ENCODE results near the gene PLB1. TPM values are rescaled to one million over a fixed set of nuclear protein-coding genes. Genes with fewer than 3 reads are reported as not detected.

PLB1 gene
- total and polyA plus RNA-seq, 2 experiments from 2014 or later, result 0.06 to 0.21 TPM

DNA sequence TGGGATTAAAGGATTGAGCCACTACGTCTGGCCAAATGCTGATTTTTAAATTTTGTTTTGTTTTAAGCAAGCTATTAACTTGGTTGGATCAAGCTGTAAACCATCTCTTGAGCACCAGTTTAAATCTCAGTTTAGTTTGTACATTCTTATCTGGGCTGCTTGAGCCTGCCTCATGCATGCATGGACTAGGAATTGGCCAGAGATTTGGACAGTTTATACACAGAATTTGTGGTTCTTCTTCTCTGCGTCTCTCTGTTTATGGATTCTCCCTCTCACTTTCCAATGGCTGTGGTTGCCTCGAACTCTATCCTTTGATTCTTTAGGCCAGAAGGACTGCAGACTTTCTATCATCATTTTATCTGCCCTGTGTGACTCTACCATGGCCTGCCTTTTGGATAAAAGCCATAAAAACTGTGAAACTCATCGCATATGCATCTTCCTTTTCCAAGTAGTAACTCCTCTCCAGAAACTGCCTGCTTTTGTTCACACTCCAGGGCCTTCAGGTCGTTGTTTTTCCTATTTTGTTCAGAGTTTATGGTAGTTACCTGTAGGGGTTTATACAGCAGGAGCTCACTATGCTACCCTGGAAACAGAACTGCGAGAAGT lies 32.5 kb upstream of the PLB1 start:
- Mint-ChIP-seq H3K4me1 (no peaks in the 10 kb centered on the region), H3K4me3 (no peak overlapping the region), H3K9me3 (peaks cover 12% of the 10 kb centered on the region; the same call in 1 of the 3 replicates), H3K36me3 (ENCODE audit: low read depth) (no peaks in the 10 kb centered on the region), H3K27ac (no peak overlapping the region), H3K27me3 (ENCODE audit: insufficient read depth, low read depth, poor library complexity) (no peaks in the 10 kb centered on the region)
- Histone ChIP-seq H3K36me3 (ENCODE audit: insufficient read depth) (no peaks in the 10 kb centered on the region), H3K27me3 (ENCODE audit: insufficient read depth) (no peaks in the 10 kb centered on the region), H3F3A (replicated peaks; ENCODE audit: low read depth) (no peaks in the 10 kb centered on the region), H3K79me2 (replicated peaks; ENCODE audit: insufficient read depth) (no peaks in the 10 kb centered on the region), H4K20me1 (replicated peaks; ENCODE audit: insufficient read depth) (no peaks in the 10 kb centered on the region), H3K4me3 (no peak overlapping the region), H3K9me2 (ENCODE audit: insufficient read depth) (0 out of 2 replicates have a peak, but pooled peaks cover 8% of the 10 kb centered on the region), H2AFZ (no peak overlapping the region), H3K4me2 (no peak overlapping the region), H3K4me1 (ENCODE audit: insufficient read depth) (no peaks in the 10 kb centered on the region), H3K27ac (ENCODE audit: low read depth) (no peak overlapping the region)
- ATAC-seq (no peak), DNase-seq (ENCODE audit: low spot score) (no peak)
- TF ChIP-seq, protein P1, sequence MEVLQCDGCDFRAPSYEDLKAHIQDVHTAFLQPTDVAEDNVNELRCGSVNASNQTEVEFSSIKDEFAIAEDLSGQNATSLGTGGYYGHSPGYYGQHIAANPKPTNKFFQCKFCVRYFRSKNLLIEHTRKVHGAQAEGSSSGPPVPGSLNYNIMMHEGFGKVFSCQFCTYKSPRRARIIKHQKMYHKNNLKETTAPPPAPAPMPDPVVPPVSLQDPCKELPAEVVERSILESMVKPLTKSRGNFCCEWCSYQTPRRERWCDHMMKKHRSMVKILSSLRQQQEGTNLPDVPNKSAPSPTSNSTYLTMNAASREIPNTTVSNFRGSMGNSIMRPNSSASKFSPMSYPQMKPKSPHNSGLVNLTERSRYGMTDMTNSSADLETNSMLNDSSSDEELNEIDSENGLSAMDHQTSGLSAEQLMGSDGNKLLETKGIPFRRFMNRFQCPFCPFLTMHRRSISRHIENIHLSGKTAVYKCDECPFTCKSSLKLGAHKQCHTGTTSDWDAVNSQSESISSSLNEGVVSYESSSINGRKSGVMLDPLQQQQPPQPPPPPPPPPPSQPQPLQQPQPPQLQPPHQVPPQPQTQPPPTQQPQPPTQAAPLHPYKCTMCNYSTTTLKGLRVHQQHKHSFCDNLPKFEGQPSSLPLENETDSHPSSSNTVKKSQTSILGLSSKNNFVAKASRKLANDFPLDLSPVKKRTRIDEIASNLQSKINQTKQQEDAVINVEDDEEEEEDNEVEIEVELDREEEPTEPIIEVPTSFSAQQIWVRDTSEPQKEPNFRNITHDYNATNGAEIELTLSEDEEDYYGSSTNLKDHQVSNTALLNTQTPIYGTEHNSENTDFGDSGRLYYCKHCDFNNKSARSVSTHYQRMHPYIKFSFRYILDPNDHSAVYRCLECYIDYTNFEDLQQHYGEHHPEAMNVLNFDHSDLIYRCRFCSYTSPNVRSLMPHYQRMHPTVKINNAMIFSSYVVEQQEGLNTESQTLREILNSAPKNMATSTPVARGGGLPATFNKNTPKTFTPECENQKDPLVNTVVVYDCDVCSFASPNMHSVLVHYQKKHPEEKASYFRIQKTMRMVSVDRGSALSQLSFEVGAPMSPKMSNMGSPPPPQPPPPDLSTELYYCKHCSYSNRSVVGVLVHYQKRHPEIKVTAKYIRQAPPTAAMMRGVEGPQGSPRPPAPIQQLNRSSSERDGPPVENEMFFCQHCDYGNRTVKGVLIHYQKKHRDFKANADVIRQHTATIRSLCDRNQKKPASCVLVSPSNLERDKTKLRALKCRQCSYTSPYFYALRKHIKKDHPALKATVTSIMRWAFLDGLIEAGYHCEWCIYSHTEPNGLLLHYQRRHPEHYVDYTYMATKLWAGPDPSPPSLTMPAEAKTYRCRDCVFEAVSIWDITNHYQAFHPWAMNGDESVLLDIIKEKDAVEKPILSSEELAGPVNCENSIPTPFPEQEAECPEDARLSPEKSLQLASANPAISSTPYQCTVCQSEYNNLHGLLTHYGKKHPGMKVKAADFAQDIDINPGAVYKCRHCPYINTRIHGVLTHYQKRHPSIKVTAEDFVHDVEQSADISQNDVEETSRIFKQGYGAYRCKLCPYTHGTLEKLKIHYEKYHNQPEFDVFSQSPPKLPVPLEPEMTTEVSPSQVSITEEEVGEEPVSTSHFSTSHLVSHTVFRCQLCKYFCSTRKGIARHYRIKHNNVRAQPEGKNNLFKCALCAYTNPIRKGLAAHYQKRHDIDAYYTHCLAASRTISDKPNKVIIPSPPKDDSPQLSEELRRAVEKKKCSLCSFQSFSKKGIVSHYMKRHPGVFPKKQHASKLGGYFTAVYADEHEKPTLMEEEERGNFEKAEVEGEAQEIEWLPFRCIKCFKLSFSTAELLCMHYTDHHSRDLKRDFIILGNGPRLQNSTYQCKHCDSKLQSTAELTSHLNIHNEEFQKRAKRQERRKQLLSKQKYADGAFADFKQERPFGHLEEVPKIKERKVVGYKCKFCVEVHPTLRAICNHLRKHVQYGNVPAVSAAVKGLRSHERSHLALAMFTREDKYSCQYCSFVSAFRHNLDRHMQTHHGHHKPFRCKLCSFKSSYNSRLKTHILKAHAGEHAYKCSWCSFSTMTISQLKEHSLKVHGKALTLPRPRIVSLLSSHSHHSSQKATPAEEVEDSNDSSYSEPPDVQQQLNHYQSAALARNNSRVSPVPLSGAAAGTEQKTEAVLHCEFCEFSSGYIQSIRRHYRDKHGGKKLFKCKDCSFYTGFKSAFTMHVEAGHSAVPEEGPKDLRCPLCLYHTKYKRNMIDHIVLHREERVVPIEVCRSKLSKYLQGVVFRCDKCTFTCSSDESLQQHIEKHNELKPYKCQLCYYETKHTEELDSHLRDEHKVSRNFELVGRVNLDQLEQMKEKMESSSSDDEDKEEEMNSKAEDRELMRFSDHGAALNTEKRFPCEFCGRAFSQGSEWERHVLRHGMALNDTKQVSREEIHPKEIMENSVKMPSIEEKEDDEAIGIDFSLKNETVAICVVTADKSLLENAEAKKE (CRISPR knock-in tag; IDR thresholded peaks at IDR 0.05), result no peak
- TF ChIP-seq POLR2AphosphoS5 (IDR thresholded peaks at IDR 0.05; ENCODE audit: low read depth) (no peak), EZH2phosphoT487 (IDR thresholded peaks at IDR 0.05; ENCODE audit: unreplicated experiment) (no peak), ZNF114 (CRISPR knock-in tag; IDR thresholded peaks at IDR 0.05) (no peak)
- TF ChIP-seq, protein P2, sequence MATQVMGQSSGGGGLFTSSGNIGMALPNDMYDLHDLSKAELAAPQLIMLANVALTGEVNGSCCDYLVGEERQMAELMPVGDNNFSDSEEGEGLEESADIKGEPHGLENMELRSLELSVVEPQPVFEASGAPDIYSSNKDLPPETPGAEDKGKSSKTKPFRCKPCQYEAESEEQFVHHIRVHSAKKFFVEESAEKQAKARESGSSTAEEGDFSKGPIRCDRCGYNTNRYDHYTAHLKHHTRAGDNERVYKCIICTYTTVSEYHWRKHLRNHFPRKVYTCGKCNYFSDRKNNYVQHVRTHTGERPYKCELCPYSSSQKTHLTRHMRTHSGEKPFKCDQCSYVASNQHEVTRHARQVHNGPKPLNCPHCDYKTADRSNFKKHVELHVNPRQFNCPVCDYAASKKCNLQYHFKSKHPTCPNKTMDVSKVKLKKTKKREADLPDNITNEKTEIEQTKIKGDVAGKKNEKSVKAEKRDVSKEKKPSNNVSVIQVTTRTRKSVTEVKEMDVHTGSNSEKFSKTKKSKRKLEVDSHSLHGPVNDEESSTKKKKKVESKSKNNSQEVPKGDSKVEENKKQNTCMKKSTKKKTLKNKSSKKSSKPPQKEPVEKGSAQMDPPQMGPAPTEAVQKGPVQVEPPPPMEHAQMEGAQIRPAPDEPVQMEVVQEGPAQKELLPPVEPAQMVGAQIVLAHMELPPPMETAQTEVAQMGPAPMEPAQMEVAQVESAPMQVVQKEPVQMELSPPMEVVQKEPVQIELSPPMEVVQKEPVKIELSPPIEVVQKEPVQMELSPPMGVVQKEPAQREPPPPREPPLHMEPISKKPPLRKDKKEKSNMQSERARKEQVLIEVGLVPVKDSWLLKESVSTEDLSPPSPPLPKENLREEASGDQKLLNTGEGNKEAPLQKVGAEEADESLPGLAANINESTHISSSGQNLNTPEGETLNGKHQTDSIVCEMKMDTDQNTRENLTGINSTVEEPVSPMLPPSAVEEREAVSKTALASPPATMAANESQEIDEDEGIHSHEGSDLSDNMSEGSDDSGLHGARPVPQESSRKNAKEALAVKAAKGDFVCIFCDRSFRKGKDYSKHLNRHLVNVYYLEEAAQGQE (IDR thresholded peaks at IDR 0.05; ENCODE audit: unreplicated experiment), result no peak
